HG03460 (cell line): ENCODE results near the gene VAMP2.
A peak's percentile ranks its signal among the peaks of the same experiment; 100 is the strongest.

Experiments
- ATAC-seq: cut with Tn5 transposase; IDR thresholded peaks from one replicate; pipeline ENCODE4 v1.9.1; 2021; ENCODE audit not compliant: unreplicated experiment

The VAMP2 gene

DNA sequence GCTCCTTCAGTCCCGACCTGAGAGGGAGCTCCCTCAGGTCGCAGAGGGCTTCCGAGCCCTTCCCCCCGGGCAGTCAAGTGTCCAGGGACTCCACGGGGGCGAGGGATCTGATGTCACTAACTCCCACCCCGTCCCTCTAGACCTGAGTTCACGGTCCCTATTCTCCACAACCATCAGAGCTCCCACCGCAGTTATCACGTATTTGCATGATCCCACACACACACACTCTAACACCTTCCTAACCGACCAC is 6.8 kb downstream of the VAMP2 start:
- no peak for ATAC-seq

DNA sequence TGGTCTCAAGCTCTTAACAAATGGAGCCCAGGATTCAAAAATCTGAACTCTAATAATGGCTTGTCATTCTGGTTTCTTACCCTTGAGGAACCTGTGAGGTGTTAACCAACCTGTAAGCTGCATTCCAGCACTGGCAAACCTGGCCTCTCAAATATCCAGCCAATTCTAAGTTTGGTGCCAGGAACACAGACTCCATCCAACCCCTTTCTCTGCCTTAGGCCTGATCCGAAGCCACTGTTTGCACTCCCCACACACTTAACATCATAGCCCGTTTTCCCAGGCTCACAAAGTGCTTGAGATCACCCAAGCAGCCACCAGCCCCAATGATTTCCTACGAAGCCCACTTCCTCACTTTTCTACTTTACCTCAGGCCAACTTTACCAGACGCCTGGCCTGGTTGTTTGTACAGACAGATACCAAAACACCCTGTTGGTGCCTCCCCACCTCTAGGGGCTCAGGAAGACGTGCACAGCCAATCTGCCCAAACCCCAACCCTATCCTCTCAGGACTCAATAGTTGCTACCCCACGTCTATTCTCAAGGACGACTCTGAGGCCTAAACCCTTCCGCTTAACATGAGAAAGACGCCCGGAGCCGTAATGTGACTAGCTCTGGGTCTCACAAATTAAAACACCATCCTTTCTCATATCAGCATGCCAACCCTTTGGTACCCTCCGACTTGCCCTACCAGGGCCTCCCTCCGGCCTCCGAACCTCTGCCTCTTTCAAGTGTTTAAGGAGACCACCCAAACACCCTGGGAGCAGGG is 7.3 kb downstream of the VAMP2 start:
- ATAC-seq: no peak

DNA sequence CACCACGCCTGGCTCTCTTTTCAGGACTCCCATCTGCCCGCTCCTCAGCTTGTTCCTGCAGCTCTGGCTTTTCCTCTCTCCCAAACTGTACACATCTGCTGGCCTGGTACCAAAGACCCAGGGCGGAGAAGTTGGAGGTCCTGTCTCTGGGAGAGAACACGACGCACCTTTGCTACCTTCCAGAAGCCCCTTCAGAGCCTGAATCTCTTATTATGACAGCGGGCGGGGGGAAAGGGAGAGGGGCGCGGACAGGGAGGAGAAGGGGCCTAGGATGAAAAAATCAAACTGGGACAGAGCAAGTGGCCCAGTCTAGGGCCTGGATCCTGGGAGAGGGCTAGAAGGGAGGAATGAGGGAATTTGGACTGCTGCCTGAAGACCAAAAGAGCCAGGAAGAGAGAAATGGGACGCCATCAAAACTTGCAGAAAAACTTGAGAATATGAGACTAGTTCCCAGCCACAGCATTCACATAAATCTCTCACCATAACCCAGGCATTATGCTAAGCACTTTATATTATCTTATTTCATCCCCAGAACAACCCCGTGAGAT is 8.1 kb downstream of the VAMP2 start:
- ATAC-seq: no peak

GRCh38 chr17:8153957-8154607 is 8.7 kb downstream of the VAMP2 start:
- ATAC-seq: no peak

- ATAC-seq: no peak
Observed at GRCh38 chr17:8153525-8153956, 9.2 kb downstream of the VAMP2 start.

- no peak for ATAC-seq
Observed at GRCh38 chr17:8153031-8153451, 9.7 kb downstream of the VAMP2 start.

- ATAC-seq: no peak
Observed at GRCh38 chr17:8152112-8152775, 10.5 kb downstream of the VAMP2 start, which contains the start of gene PER1. Gene PER1 (minus strand): TSS chr17:8152404. CDS start chr17:8150706, 1,698 bp downstream.

GRCh38 chr17:8151641-8152111 is 11.1 kb downstream of the VAMP2 start:
- no peak for ATAC-seq

GRCh38 chr17:8151120-8151640 is 11.6 kb downstream of the VAMP2 start:
- peak; percentile 49 for ATAC-seq

DNA sequence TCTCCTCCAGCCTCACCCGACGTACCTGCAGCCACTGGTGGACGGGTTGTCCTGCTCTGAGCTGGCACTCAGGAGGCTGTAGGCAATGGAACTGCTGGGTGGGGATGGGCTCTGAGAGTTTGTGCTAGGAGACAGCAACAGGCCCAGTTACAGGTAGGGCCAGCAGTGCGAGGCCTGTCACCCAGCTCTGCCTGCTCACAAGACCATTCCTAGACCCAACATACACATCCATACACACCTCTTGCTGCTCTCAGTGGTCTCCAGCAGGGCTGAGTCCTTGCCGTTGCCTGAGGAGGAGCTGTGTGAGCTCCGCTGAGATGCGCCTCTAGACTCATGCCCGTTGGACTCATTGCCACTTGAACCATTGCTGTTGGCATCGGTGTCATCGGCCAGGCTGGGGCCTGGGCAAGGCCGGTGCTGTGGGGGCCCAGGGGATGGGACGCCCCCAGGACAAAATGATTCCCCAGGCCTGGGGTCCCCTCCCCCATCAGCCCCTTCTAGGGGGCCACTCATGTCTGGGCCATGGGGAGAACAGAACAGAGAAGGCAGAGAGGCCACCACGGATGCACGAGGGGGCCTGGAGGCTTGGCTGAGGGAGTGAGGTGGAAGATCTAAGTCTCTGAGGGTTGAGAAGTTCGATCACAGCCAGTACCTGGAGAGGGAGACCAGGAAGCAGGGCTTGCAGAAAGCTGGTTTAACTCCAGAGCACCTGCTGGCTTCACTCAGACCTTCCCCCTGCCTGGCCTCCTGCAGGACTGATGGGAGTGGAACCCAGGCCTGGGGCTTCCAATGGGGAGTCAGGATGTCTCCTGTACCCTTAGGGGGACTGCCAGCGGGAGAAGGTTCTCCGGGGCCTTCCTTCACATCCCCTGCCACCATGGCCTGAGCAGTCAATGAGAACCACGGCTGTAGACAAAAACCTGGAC is 12.3 kb downstream of the VAMP2 start:
- ATAC-seq: no peak

- no peak for ATAC-seq
Observed at GRCh38 chr17:8149419-8150193, 13.1 kb downstream of the VAMP2 start.

DNA sequence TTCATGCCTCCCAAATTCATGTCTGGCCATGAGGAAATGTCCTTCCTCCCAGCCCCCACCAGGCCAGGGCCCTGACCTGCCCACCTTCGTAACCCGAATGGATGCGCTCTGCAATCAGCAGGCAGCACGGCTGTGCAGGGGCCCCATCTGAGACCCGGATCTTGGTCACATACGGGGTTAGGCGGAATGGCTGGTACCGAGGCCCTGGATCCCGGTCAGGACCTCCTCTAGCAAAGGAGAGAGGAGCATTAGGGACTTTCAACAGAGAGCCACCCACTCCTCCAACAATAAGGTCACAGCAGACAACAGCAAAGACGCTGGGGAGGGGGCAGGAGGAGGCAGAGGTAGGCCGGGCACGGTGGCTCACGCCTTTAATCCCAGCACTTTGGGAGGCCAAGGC is 14.2 kb downstream of the VAMP2 start:
- ATAC-seq: no peak

DNA sequence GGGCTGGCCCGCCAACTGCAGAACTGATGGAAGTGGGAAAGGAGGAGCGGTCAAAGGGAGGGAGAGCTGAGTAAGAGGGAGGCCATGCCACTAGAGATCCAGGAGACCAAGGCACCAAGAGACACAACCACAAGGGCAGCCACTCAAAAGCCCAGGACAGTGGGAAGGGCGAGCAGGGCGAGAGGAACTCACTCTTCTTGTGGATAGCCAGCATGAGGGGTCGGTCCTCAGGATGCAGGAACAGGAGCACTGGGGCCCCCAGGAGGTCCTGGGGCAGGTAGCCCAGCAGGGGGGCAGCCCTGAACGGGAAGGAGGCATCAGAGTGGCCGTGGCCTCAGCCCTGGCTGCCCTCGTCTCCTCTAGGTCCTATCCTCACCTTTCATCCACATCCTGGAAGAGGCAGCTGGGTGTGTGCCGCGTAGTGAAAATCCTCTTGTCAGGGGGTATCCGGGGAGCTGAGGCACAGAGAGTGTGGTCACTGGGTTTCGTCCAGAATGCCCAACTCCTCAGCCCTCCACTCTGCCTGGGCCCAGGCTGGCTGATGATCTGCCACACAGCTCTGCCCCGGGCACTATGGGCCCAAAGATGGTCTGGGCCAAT is 14.8 kb downstream of the VAMP2 start:
- no peak for ATAC-seq

GRCh38 chr17:8147141-8147804 is 15.5 kb downstream of the VAMP2 start:
- ATAC-seq: no peak

DNA sequence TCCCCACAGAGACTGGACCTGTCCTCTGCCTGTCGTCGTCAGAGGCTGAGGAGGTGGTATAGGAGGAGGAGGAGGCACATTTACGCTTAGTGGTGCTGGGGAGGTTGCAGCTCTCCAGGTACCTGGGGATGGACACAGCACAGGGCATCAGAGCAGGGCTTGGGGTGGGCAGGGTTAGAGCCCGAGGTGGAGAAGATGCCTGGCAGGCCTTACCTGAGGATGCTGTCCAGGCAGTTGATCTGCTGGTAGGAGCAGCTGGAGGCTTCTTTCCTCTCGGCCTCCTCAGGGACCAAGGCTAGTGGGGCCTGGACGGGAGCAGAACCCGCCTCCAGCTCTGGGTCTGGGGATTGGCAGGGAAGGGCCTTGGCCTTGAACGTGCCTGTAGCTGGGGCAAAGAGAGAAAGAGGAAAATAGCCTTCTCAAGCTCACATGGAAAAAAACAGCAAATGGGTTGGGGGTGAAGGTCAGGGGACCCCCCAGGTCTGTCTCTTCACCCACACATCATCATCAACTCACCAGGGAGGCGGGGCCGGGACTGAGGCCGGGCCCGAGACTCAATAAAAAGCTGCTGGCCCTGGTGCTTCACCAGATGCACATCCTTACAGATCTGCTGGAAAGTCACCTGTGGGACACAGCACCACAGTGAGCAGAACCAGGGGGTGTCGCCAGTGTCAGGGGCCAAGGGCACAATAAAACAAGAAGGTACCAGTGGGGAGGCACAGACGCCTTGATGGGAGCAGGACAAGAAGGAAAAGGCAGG is 16.2 kb downstream of the VAMP2 start:
- ATAC-seq: no peak

- no peak for ATAC-seq
Observed at GRCh38 chr17:8145811-8146210, 16.9 kb downstream of the VAMP2 start.

DNA sequence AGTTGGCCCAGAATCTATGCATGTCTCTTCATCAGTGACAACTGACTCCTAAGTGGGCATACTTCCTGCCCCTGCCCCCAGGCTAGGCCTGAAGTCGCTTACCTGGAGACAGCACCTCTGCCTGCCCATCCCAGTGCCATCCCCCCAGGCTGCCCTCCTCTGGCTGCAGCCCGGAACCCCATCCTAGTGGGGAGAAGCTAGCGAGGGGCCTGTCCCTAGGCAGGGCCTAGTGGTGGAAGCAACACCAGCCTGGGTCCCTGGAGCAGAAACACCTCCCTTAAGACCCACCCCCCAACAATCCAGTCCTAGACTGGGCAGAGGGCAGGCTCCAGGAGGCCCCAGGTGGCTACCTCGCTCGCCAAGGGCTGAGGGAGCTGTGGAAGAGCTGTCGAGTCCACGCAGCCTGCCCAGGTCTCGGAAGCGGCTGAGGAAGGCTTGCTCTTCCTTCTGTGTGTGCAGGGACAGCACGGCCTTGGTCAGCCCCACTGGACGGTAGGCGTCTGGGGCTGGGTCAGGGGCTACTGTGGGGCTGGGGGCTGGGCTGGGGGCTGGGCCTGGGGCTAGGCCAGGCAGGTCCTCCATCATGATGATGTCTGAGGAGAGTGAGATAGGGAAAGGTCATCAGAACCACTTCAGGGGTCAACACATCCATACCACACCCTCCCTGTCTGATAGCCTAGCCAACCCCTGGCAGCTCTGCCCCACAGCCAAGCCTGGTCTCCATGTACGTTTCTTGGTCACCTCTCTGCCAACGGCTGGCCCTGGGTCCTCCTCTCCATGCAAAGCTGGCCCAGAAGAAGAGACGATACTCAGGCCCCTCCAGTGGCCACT is 18.1 kb downstream of the VAMP2 start:
- ATAC-seq: no peak
